A673 (cell line): ENCODE data around the gene TSPAN19. TPM values are rescaled to one million over a fixed set of nuclear protein-coding genes. Genes with fewer than 3 reads are reported as not detected.

ENCODE experiments used
- BruUV-seq: library from RNA; stranded (reverse); fragments of 400-500 nt; replicated peaks from 2 replicates; lab custom pipeline; 2021; lab: Mats Ljungman, UMichigan
- CTCF ChIA-PET: fragments of 300-600 bp; sonication (Branson Sonifier 250); formaldehyde crosslinking; loops from one replicate; lab custom pipeline; 2022; ENCODE audit warnings: antibody characterized with exemption; lab: Charles Lee
- POLR2A ChIA-PET: fragments of 300-600 bp; sonication (Branson Sonifier 250); formaldehyde crosslinking; loops from one replicate; lab custom pipeline; 2022; ENCODE audit warnings: antibody characterized with exemption; ENCODE audit not compliant: low non-redundant PET; lab: Charles Lee
- DNase-seq: peaks from one replicate; pipeline ENCODE4 v3.0.0-alpha.2; 2015; ENCODE audit warnings: low spot score
- H3K27ac ChIP-seq: fragments of 200-600 bp; sonication (generic); 2 replicates; pipeline ENCODE4 v1.5.1; 2016; ENCODE audit warnings: mixed run types, low read depth, mild to moderate bottlenecking, mixed read lengths, antibody characterized with exemption, low read length; ENCODE audit not compliant: poor library complexity, severe bottlenecking
- H3K27me3 ChIP-seq: fragments of 200-600 bp; sonication (generic); replicated peaks from 2 replicates; pipeline ENCODE4 v1.6.1; 2017; ENCODE audit warnings: mixed run types, low read depth, mild to moderate bottlenecking, mixed read lengths, antibody characterized with exemption, low read length; ENCODE audit not compliant: insufficient read depth, poor library complexity
- H3K36me3 ChIP-seq: fragments of 200-600 bp; sonication (generic); 2 replicates; pipeline ENCODE4 v1.6.1; 2016; ENCODE audit warnings: mixed run types, mild to moderate bottlenecking, mixed read lengths, antibody characterized with exemption, low read length; ENCODE audit not compliant: insufficient read depth, poor library complexity, severe bottlenecking
- H3K4me1 ChIP-seq: fragments of 200-600 bp; sonication (generic); 2 replicates; pipeline ENCODE4 v1.6.1; 2017; ENCODE audit warnings: mixed run types, mild to moderate bottlenecking, mixed read lengths, antibody characterized with exemption, low read length; ENCODE audit not compliant: insufficient read depth, poor library complexity, severe bottlenecking
- H3K4me3 ChIP-seq: fragments of 200-600 bp; sonication (generic); 2 replicates; pipeline ENCODE4 v1.5.1; 2016; ENCODE audit warnings: low read depth, mixed run types, mild to moderate bottlenecking, mixed read lengths, low read length; ENCODE audit not compliant: poor library complexity, severe bottlenecking
- H3K9me3 ChIP-seq: fragments of 200-600 bp; sonication (generic); 2 replicates; pipeline ENCODE4 v1.6.1; 2016; ENCODE audit warnings: mixed run types, low read depth, mild to moderate bottlenecking, mixed read lengths, antibody characterized with exemption, low read length; ENCODE audit not compliant: poor library complexity, severe bottlenecking
- CTCF ChIP-seq: fragments of 300-800, 200-600 bp; sonication (generic); conservative IDR thresholded peaks from 2 replicates; pipeline ENCODE4 v1.5.1; 2017; ENCODE audit warnings: low read depth, mild to moderate bottlenecking, antibody characterized with exemption, low read length, moderate library complexity, mixed read lengths
- EZH2 ChIP-seq: fragments of 200-600 bp; sonication (generic); IDR thresholded peaks from 2 replicates; pipeline ENCODE4 v1.6.1; 2017; ENCODE audit warnings: borderline replicate concordance, low read depth, mild to moderate bottlenecking, mixed read lengths, antibody characterized with exemption, low read length; ENCODE audit not compliant: poor library complexity, severe bottlenecking
- intact Hi-C: fragments of 100-400 bp; cut with micrococcal nuclease; formaldehyde crosslinking; loops from one replicate; pipeline ENCODE4 v1.10.0; 2022; ENCODE audit not compliant: unreplicated experiment
- total RNA-seq: library from RNA; stranded (reverse); gene quantifications from 2 replicates; pipeline ENCODE4 v1.2.3, GENCODE V29; 2021

The TSPAN19 gene
- total RNA-seq, 1 experiment from 2014 or later: not detected

- DNase-seq: no peak
- no peak overlapping the region for H3K27ac ChIP-seq
- no peaks in the 10 kb centered on the region for H3K9me3 ChIP-seq
- no peaks in the 10 kb centered on the region for H3K36me3 ChIP-seq
- intact Hi-C loops: no loop called here
- H3K4me1 ChIP-seq: no peaks in the 10 kb centered on the region
- no peaks in the 10 kb centered on the region for H3K27me3 ChIP-seq
- H3K4me3 ChIP-seq: no peak overlapping the region
- ChIA-PET CTCF (no interaction called here), POLR2A (no interaction called here)
- BruUV-seq: no TSS peak
- TF ChIP-seq EZH2 (no peak), CTCF (no peak)
These were observed 23.5 kb upstream of the TSPAN19 start for GRCh38 chr12:85059594-85059993.

GRCh38 chr12:85058339-85058738 lies 22.3 kb upstream of the TSPAN19 start:
- no peak overlapping the region for H3K4me3 ChIP-seq
- no peaks in the 10 kb centered on the region for H3K9me3 ChIP-seq
- TF ChIP-seq CTCF (no peak), EZH2 (no peak)
- no TSS peak for BruUV-seq
- DNase-seq: no peak
- intact Hi-C loops: no loop called here
- ChIA-PET POLR2A (no interaction called here), CTCF (interaction anchor here (0.9 kb wide), 1 partner anchor 366 kb away, joined by 3 read pairs; no protein-coding TSS in a partner anchor)
- no peak overlapping the region for H3K27ac ChIP-seq
- H3K4me1 ChIP-seq: no peaks in the 10 kb centered on the region
- no peaks in the 10 kb centered on the region for H3K36me3 ChIP-seq
- no peaks in the 10 kb centered on the region for H3K27me3 ChIP-seq

DNA sequence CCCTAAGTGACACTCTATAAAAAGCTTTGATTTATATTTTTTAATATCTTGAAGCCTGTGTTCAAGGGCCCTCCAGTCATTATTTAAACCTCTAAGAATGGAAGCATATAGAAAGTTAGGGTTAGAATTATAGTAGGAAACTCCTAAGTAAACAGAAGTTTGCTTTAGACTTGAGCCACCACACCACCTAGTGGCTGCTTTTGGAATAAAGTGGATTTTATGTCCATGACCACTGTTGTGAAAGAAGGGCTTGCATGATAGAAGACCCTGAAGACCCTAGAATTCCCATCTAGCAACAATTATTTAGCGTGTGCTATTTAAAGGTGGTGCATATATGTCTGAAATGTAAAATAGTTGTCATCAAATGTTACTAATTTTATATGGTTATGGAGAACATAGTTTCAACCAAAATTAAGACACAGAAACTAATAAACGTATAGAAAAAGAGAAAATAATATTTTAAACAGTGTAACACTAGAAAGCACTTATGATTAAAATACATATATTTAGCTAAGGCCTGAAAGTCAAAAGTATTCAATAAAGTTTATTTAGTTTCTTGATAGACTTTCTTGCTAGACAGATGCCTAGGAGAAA lies 21.4 kb upstream of the TSPAN19 start:
- Histone ChIP-seq H3K4me1 (no peaks in the 10 kb centered on the region), H3K36me3 (no peaks in the 10 kb centered on the region), H3K27ac (no peak overlapping the region), H3K27me3 (no peaks in the 10 kb centered on the region), H3K4me3 (no peak overlapping the region), H3K9me3 (no peaks in the 10 kb centered on the region)
- no TSS peak for BruUV-seq
- peak; percentile 83 for TF ChIP-seq CTCF
- no peak for TF ChIP-seq EZH2
- POLR2A ChIA-PET: no interaction called here
- CTCF ChIA-PET: no interaction called here
- intact Hi-C loops: no loop called here
- DNase-seq: peak; percentile 66
